ENCODE results near the gene DNAJC21. TPM values are rescaled to one million over a fixed set of nuclear protein-coding genes. Genes with fewer than 3 reads are reported as not detected.
A peak's percentile ranks its signal among the peaks of the same experiment; 100 is the strongest.

The DNAJC21 gene
- total and polyA plus RNA-seq, 2 experiments from 2014 or later, result 37.8 to 49.4 TPM

DNA sequence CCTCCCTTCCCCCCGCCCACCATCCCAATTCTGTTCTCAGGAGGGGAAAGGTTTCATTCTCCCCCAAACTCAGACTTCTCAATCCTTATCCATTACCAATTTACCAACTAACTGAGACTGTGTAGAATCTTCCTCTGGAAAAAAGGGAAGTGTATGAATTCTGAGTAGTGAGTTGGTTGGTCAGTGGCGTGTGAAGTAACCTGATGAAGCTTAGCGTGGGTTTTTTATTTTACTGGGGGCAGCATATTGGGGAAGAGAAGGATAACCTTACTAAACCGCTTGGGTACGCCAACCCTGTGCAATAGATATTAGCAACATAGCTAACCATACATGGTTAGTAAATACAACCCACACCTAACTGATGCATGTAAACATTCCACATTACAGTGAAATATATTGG is 1.1 kb upstream of the DNAJC21 start:
- Histone ChIP-seq H3K27ac (no peak overlapping the region), H3K27me3 (no peaks in the 10 kb centered on the region), H3K36me3 (peaks cover 34% of the 10 kb centered on the region), H3K4me1 (ENCODE audit: low read depth) (peaks cover 8% of the 10 kb centered on the region), H3K9me3 (ENCODE audit: low read depth) (no peaks in the 10 kb centered on the region), H3K4me3 (no peak overlapping the region)
- DNase-seq (ENCODE audit: low read depth in 1 of 2, low spot score in 1 of 2), result no peak
- TF ChIP-seq, protein P1, sequence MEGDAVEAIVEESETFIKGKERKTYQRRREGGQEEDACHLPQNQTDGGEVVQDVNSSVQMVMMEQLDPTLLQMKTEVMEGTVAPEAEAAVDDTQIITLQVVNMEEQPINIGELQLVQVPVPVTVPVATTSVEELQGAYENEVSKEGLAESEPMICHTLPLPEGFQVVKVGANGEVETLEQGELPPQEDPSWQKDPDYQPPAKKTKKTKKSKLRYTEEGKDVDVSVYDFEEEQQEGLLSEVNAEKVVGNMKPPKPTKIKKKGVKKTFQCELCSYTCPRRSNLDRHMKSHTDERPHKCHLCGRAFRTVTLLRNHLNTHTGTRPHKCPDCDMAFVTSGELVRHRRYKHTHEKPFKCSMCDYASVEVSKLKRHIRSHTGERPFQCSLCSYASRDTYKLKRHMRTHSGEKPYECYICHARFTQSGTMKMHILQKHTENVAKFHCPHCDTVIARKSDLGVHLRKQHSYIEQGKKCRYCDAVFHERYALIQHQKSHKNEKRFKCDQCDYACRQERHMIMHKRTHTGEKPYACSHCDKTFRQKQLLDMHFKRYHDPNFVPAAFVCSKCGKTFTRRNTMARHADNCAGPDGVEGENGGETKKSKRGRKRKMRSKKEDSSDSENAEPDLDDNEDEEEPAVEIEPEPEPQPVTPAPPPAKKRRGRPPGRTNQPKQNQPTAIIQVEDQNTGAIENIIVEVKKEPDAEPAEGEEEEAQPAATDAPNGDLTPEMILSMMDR (IDR thresholded peaks at IDR 0.05; ENCODE audit: low read depth, low read length), result no peak

DNA sequence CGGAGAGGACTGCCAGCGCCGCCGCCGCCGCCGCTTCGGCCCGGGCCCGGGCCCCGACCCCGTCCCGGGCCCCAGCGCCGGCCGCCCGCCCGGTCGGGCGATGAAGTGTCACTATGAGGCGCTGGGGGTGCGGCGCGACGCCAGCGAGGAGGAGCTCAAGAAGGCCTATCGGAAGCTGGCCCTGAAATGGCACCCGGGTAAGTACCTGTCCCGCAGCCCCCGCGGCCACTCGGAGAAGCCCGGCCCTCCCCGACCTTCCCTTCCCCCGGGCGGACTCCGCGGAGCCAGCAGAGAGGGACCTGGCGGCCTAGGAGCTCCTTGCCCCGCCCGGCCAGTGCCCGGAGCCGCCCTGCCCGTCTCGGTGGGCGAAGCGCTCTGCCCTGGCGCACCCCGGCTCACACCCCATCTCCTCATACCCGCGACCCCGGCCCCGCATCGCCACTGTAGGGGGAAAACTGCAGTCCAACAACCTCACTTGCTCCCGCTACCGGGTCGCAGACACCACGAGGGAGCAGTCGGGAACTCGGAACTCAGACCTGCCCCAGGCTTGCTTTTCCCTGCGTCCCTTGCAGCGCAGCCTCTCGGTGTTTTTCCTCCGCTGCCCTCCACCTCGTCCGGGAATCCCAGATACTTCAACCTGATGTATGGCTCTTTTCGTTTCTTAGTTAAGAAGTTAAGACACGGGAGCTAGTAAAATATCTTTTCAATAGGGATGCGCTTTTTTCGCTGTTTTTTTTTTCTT is 532 bp downstream of the DNAJC21 start:
- TF ChIP-seq, protein P1 (IDR thresholded peaks at IDR 0.05; ENCODE audit: low read depth, low read length), result no peak
- Histone ChIP-seq H3K36me3 (peaks cover 18% of the 10 kb centered on the region), H3K27me3 (no peaks in the 10 kb centered on the region), H3K9me3 (ENCODE audit: low read depth) (no peaks in the 10 kb centered on the region), H3K27ac (peak overlapping the region; percentile 95), H3K4me3 (peak overlapping the region; percentile 88), H3K4me1 (ENCODE audit: low read depth) (peaks cover 8% of the 10 kb centered on the region)
- DNase-seq (ENCODE audit: low read depth in 1 of 2, low spot score in 1 of 2), result peak; percentile 79 to 94

DNA sequence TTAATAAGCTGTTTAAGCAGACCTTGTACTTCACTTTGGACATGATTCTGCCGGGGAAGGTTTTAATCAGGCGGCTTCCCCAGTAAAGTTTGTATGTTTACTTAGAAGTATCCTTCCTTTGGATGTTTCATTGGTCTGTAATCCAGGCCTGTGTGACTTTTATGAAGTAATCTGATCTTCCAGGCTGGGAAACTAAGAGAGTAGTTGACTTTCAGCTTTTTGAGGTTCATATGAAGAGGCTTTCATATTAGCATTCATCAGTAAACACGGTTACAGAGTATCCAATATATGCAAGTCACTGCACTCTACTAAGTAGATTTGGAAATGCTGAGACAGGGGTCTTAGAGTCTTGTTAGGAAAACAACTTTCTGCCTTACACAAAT is 1.1 kb downstream of the DNAJC21 start:
- DNase-seq (ENCODE audit: low read depth in 1 of 2, low spot score in 1 of 2), result peak in 1 of 2 donors; percentile 19
- H3K27ac ChIP-seq, result peak overlapping the region; percentile 95
- peaks cover 16% of the 10 kb centered on the region for H3K36me3 ChIP-seq
- peaks cover 8% of the 10 kb centered on the region for H3K4me1 ChIP-seq (ENCODE audit: low read depth)
- no peaks in the 10 kb centered on the region for H3K9me3 ChIP-seq (ENCODE audit: low read depth)
- H3K27me3 ChIP-seq, result no peaks in the 10 kb centered on the region
- peak overlapping the region; percentile 88 for H3K4me3 ChIP-seq
- TF ChIP-seq, protein P1 (IDR thresholded peaks at IDR 0.05; ENCODE audit: low read depth, low read length), result no peak

DNA sequence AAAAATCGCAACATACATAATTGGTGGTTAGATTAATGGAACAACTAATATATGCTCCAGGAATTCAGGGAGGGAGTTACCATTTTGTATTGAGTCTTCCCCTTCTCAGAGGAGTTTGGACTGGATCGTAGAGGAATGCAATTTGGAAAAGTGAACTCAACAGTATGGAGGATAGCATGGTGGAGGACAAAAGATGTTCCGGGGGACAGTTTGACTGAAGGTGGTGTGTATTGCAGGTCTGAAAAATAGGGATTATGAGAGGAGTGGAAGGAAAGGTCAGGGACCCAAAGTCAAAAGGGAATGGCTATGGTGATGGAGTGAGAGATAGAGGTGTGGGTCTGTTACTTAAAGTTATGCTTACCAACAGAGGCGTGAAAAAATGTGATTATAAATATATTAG is 1.5 kb downstream of the DNAJC21 start:
- DNase-seq (ENCODE audit: low read depth in 1 of 2, low spot score in 1 of 2), result no peak
- TF ChIP-seq, protein P1 (IDR thresholded peaks at IDR 0.05; ENCODE audit: low read depth, low read length), result no peak
- Histone ChIP-seq H3K36me3 (peaks cover 16% of the 10 kb centered on the region), H3K4me1 (ENCODE audit: low read depth) (peaks cover 8% of the 10 kb centered on the region), H3K27me3 (no peaks in the 10 kb centered on the region), H3K27ac (peak overlapping the region; percentile 95), H3K4me3 (peak overlapping the region; percentile 88), H3K9me3 (ENCODE audit: low read depth) (no peaks in the 10 kb centered on the region)

DNA sequence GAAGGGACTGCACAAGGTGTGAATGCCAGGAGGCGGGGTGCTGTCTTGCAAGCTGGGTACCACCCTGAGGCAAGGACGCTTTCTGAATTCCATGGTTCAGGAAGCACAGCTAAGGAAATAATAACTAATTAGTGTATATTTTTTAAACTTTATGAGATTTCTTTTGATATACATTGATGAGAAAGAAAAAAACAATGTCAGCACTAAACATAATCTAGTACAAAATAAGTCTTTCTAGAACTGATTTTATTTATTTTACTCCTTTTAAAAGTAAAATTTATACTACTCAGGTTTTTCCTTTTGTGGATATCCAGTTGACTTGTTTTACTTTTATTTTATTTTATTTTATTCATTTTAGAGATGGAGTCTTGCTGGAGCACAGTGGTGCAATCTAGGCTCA is 3.6 kb downstream of the DNAJC21 start:
- DNase-seq (ENCODE audit: low read depth in 1 of 2, low spot score in 1 of 2), result no peak
- Histone ChIP-seq H3K4me3 (no peak overlapping the region), H3K4me1 (ENCODE audit: low read depth) (peaks cover 8% of the 10 kb centered on the region), H3K9me3 (ENCODE audit: low read depth) (no peaks in the 10 kb centered on the region), H3K27me3 (no peaks in the 10 kb centered on the region), H3K36me3 (peaks cover 29% of the 10 kb centered on the region), H3K27ac (no peak overlapping the region)
- TF ChIP-seq, protein P1 (IDR thresholded peaks at IDR 0.05; ENCODE audit: low read depth, low read length), result no peak
